Esophagus squamous epithelium (tissue), 4 donors: ENCODE data around the gene TINAGL1.

Source experiments
- POLR2A ChIP-seq, 4 donors: fragments of 450-650 bp; IDR thresholded peaks; one replicate each; pipeline ENCODE4 v1.6.1; 2017; ENCODE audit warnings: antibody characterized with exemption in 4 of 4, mild to moderate bottlenecking in 4 of 4, moderate library complexity in 3 of 4
- TF ChIP-seq, protein P1 (sequence below), 6 experiments: fragments of 450-650 bp in 4 of 6; fragments of 200-600 bp in 2 of 6; sonication (generic) in 2 of 6; IDR thresholded peaks; one replicate each; pipeline ENCODE4 v1.5.1; 2016 to 2019; ENCODE audit warnings: antibody characterized with exemption in 6 of 6, mild to moderate bottlenecking in 4 of 6, moderate library complexity in 4 of 6

DNA sequence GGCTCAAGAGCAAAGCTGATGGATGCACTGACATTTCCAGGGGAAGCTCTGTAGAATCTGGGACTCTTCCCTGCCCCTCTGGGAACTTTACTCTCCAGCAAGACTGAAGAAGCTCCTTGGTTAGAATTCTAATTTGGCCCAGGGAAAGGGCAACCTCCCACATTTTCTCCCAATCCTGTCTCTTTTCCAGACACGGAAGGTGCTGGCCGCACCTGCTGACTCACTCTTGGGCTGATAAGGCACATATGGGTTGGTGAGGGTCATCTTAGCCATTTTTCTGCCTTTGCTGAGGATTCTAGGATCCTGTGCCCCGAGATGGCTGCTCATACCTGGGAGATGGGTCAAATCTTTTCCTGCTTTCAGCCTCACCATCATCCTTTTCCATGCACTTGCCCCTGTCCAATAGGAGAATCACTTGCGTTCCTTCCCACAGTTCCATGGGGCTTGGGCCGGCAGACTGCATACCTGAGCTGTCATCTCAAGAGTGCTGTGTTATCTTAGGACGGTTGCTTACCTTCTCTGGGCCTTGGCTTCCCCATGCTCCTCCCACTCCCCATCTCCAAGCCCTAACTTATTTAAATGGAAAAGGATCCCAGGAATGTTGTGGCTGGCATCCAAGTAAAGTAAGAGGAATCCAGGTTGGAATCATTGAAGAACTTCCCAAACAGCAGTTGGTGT lies 1.3 kb downstream of the TINAGL1 start:
- peak in 1 of 4 donors; percentile 12 for TF ChIP-seq POLR2A (IDR thresholded peaks at IDR 0.05)
- TF ChIP-seq, protein P1, sequence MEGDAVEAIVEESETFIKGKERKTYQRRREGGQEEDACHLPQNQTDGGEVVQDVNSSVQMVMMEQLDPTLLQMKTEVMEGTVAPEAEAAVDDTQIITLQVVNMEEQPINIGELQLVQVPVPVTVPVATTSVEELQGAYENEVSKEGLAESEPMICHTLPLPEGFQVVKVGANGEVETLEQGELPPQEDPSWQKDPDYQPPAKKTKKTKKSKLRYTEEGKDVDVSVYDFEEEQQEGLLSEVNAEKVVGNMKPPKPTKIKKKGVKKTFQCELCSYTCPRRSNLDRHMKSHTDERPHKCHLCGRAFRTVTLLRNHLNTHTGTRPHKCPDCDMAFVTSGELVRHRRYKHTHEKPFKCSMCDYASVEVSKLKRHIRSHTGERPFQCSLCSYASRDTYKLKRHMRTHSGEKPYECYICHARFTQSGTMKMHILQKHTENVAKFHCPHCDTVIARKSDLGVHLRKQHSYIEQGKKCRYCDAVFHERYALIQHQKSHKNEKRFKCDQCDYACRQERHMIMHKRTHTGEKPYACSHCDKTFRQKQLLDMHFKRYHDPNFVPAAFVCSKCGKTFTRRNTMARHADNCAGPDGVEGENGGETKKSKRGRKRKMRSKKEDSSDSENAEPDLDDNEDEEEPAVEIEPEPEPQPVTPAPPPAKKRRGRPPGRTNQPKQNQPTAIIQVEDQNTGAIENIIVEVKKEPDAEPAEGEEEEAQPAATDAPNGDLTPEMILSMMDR (IDR thresholded peaks at IDR 0.05) = no peak
